ENCODE measurements around the gene ARHGAP6.

Gene ARHGAP6

GRCh38 chrX:11546917-11547316 lies 118.8 kb downstream of the ARHGAP6 start:
- no peaks in the 10 kb centered on the region for H3K4me1 ChIP-seq (ENCODE audit: control insufficient read depth, insufficient read depth, low read length, unreplicated experiment)
- H3K27ac ChIP-seq (ENCODE audit: low read depth, low read length): no peak overlapping the region
- no peaks in the 10 kb centered on the region for H3K36me3 ChIP-seq (ENCODE audit: insufficient read depth, low read length)
- H3K4me3 ChIP-seq (ENCODE audit: low read depth, low read length): no peak overlapping the region
- no peak overlapping the region for H2AFZ ChIP-seq (ENCODE audit: low read length, unreplicated experiment)
- H3K27me3 ChIP-seq (ENCODE audit: insufficient read depth, low read length): no peaks in the 10 kb centered on the region
- H3K79me2 ChIP-seq (ENCODE audit: control insufficient read depth, insufficient read depth, low read length, unreplicated experiment): no peaks in the 10 kb centered on the region

GRCh38 chrX:11543249-11543648 lies 122.5 kb downstream of the ARHGAP6 start:
- Histone ChIP-seq H2AFZ (ENCODE audit: low read length, unreplicated experiment) (no peak overlapping the region), H3K27ac (ENCODE audit: low read depth, low read length) (no peak overlapping the region), H3K4me3 (ENCODE audit: low read depth, low read length) (no peak overlapping the region), H3K4me1 (ENCODE audit: control insufficient read depth, insufficient read depth, low read length, unreplicated experiment) (no peaks in the 10 kb centered on the region), H3K36me3 (ENCODE audit: insufficient read depth, low read length) (no peaks in the 10 kb centered on the region), H3K79me2 (ENCODE audit: control insufficient read depth, insufficient read depth, low read length, unreplicated experiment) (no peaks in the 10 kb centered on the region), H3K27me3 (ENCODE audit: insufficient read depth, low read length) (no peaks in the 10 kb centered on the region)

- Histone ChIP-seq H3K4me1 (ENCODE audit: control insufficient read depth, insufficient read depth, low read length, unreplicated experiment) (no peaks in the 10 kb centered on the region), H2AFZ (ENCODE audit: low read length, unreplicated experiment) (no peak overlapping the region), H3K27me3 (ENCODE audit: insufficient read depth, low read length) (no peaks in the 10 kb centered on the region), H3K27ac (ENCODE audit: low read depth, low read length) (no peak overlapping the region), H3K79me2 (ENCODE audit: control insufficient read depth, insufficient read depth, low read length, unreplicated experiment) (no peaks in the 10 kb centered on the region), H3K4me3 (ENCODE audit: low read depth, low read length) (no peak overlapping the region), H3K36me3 (ENCODE audit: insufficient read depth, low read length) (no peaks in the 10 kb centered on the region)
Measured at GRCh38 chrX:11541510-11541909, 124.2 kb downstream of the ARHGAP6 start.

- H3K79me2 ChIP-seq (ENCODE audit: control insufficient read depth, insufficient read depth, low read length, unreplicated experiment): no peaks in the 10 kb centered on the region
- H3K4me1 ChIP-seq (ENCODE audit: control insufficient read depth, insufficient read depth, low read length, unreplicated experiment): no peaks in the 10 kb centered on the region
- H3K36me3 ChIP-seq (ENCODE audit: insufficient read depth, low read length): no peaks in the 10 kb centered on the region
- no peaks in the 10 kb centered on the region for H3K27me3 ChIP-seq (ENCODE audit: insufficient read depth, low read length)
- no peak overlapping the region for H2AFZ ChIP-seq (ENCODE audit: low read length, unreplicated experiment)
- H3K27ac ChIP-seq (ENCODE audit: low read depth, low read length): no peak overlapping the region
- H3K4me3 ChIP-seq (ENCODE audit: low read depth, low read length): no peak overlapping the region
Measured at GRCh38 chrX:11540532-11541377, 125.0 kb downstream of the ARHGAP6 start.

GRCh38 chrX:11537141-11537540 lies 128.6 kb downstream of the ARHGAP6 start:
- Histone ChIP-seq H3K4me1 (ENCODE audit: control insufficient read depth, insufficient read depth, low read length, unreplicated experiment) (no peaks in the 10 kb centered on the region), H2AFZ (ENCODE audit: low read length, unreplicated experiment) (no peak overlapping the region), H3K79me2 (ENCODE audit: control insufficient read depth, insufficient read depth, low read length, unreplicated experiment) (no peaks in the 10 kb centered on the region), H3K27me3 (ENCODE audit: insufficient read depth, low read length) (no peaks in the 10 kb centered on the region), H3K4me3 (ENCODE audit: low read depth, low read length) (no peak overlapping the region), H3K36me3 (ENCODE audit: insufficient read depth, low read length) (no peaks in the 10 kb centered on the region), H3K27ac (ENCODE audit: low read depth, low read length) (no peak overlapping the region)

- Histone ChIP-seq H3K4me3 (ENCODE audit: low read depth, low read length) (no peak overlapping the region), H3K36me3 (ENCODE audit: insufficient read depth, low read length) (no peaks in the 10 kb centered on the region), H2AFZ (ENCODE audit: low read length, unreplicated experiment) (no peak overlapping the region), H3K4me1 (ENCODE audit: control insufficient read depth, insufficient read depth, low read length, unreplicated experiment) (peaks cover 8% of the 10 kb centered on the region), H3K27ac (ENCODE audit: low read depth, low read length) (no peak overlapping the region), H3K79me2 (ENCODE audit: control insufficient read depth, insufficient read depth, low read length, unreplicated experiment) (no peaks in the 10 kb centered on the region), H3K27me3 (ENCODE audit: insufficient read depth, low read length) (no peaks in the 10 kb centered on the region)
Measured at GRCh38 chrX:11535156-11535919, 130.4 kb downstream of the ARHGAP6 start.

GRCh38 chrX:11533199-11533651 lies 132.5 kb downstream of the ARHGAP6 start:
- no peak overlapping the region for H2AFZ ChIP-seq (ENCODE audit: low read length, unreplicated experiment)
- no peaks in the 10 kb centered on the region for H3K27me3 ChIP-seq (ENCODE audit: insufficient read depth, low read length)
- H3K4me1 ChIP-seq (ENCODE audit: control insufficient read depth, insufficient read depth, low read length, unreplicated experiment): peaks cover 13% of the 10 kb centered on the region
- H3K4me3 ChIP-seq (ENCODE audit: low read depth, low read length): peak overlapping the region; percentile 50
- no peaks in the 10 kb centered on the region for H3K79me2 ChIP-seq (ENCODE audit: control insufficient read depth, insufficient read depth, low read length, unreplicated experiment)
- no peak overlapping the region for H3K27ac ChIP-seq (ENCODE audit: low read depth, low read length)
- no peaks in the 10 kb centered on the region for H3K36me3 ChIP-seq (ENCODE audit: insufficient read depth, low read length)

- Histone ChIP-seq H3K4me3 (ENCODE audit: low read depth, low read length) (peak overlapping the region; percentile 50), H3K27ac (ENCODE audit: low read depth, low read length) (no peak overlapping the region), H3K36me3 (ENCODE audit: insufficient read depth, low read length) (no peaks in the 10 kb centered on the region), H3K4me1 (ENCODE audit: control insufficient read depth, insufficient read depth, low read length, unreplicated experiment) (peaks cover 13% of the 10 kb centered on the region), H2AFZ (ENCODE audit: low read length, unreplicated experiment) (peak overlapping the region; percentile 95), H3K27me3 (ENCODE audit: insufficient read depth, low read length) (no peaks in the 10 kb centered on the region), H3K79me2 (ENCODE audit: control insufficient read depth, insufficient read depth, low read length, unreplicated experiment) (no peaks in the 10 kb centered on the region)
Measured at GRCh38 chrX:11532291-11533078, 133.2 kb downstream of the ARHGAP6 start.

- Histone ChIP-seq H3K4me3 (ENCODE audit: low read depth, low read length) (no peak overlapping the region), H2AFZ (ENCODE audit: low read length, unreplicated experiment) (no peak overlapping the region), H3K36me3 (ENCODE audit: insufficient read depth, low read length) (no peaks in the 10 kb centered on the region), H3K27me3 (ENCODE audit: insufficient read depth, low read length) (no peaks in the 10 kb centered on the region), H3K27ac (ENCODE audit: low read depth, low read length) (no peak overlapping the region), H3K4me1 (ENCODE audit: control insufficient read depth, insufficient read depth, low read length, unreplicated experiment) (peaks cover 14% of the 10 kb centered on the region), H3K79me2 (ENCODE audit: control insufficient read depth, insufficient read depth, low read length, unreplicated experiment) (no peaks in the 10 kb centered on the region)
Measured at GRCh38 chrX:11531226-11531625, 134.5 kb downstream of the ARHGAP6 start.

- Histone ChIP-seq H3K27ac (ENCODE audit: low read depth, low read length) (peak overlapping the region; percentile 33; the same call in 1 of the 2 replicates), H3K4me1 (ENCODE audit: control insufficient read depth, insufficient read depth, low read length, unreplicated experiment) (peaks cover 17% of the 10 kb centered on the region), H2AFZ (ENCODE audit: low read length, unreplicated experiment) (no peak overlapping the region), H3K4me3 (ENCODE audit: low read depth, low read length) (no peak overlapping the region), H3K27me3 (ENCODE audit: insufficient read depth, low read length) (no peaks in the 10 kb centered on the region), H3K79me2 (ENCODE audit: control insufficient read depth, insufficient read depth, low read length, unreplicated experiment) (no peaks in the 10 kb centered on the region), H3K36me3 (ENCODE audit: insufficient read depth, low read length) (no peaks in the 10 kb centered on the region)
Measured at GRCh38 chrX:11530621-11531020, 135.1 kb downstream of the ARHGAP6 start.
